ENCODE measurements around the gene TNFRSF14.

The TNFRSF14 gene

GRCh38 chr1:2589431-2590232 is 33.5 kb downstream of the TNFRSF14 start:
- DNase-seq: no peak

DNA sequence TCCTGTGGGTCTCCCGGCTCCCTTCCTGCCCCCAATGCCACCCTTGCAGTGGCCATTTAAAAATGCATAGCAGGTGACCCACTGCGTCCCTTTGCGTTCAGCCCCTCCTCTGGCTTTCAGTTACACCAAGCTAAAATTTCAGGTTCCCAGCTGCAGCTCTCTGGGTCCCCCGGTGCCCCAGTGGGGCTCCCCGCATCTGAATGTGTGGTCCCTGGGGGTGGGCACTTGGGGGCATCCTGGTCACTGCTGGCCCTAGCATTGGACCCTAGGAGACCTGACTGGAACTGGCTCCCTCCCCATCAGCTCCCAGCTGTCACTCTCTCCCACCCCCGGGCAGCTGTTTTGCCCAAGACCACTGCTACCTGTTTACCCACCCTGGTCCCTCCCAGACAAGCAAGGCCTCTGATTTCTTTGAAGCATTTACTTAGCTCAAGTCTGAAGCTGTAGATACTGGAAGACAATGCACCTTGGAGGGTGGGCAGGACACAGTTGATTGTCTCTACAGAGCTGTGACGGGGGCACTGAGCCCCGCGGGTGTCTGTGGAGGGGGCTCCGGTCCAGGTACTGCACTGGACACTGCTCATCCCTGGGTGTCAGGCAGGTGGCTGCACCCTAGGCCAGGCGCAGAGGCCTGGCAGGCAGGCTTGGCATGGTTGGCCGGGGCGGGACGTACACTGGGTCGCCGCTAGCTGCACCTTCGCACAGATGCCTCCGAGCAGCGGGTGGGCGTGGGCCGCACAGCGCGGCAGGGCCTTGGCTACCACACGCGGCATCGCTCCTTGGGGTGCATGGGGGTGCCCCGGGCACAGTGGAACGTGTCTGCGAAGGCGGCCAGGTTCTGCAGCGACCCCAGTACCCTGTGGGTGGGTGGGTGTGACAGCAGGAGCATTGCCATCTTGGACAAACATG is 34.3 kb downstream of the TNFRSF14 start:
- DNase-seq: no peak

DNA sequence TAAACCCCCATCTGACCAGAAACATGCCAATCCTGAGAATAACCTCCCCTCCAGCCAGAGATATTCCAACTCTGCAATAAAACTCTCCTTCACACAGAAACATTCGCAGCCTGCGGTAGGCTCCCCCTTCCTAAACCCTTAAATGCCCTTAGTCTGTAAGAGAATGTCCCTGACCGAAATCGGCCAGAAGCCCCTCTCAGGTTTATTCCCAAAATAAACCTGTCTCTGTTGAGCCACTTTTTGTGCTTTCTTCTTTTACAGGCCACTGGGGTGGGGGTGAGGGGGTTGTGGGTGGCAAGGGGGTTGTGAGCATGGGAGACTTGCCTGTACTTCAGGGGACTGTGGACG is 35.0 kb downstream of the TNFRSF14 start:
- DNase-seq: no peak

GRCh38 chr1:2591581-2592261 is 35.5 kb downstream of the TNFRSF14 start:
- no peak for DNase-seq

DNA sequence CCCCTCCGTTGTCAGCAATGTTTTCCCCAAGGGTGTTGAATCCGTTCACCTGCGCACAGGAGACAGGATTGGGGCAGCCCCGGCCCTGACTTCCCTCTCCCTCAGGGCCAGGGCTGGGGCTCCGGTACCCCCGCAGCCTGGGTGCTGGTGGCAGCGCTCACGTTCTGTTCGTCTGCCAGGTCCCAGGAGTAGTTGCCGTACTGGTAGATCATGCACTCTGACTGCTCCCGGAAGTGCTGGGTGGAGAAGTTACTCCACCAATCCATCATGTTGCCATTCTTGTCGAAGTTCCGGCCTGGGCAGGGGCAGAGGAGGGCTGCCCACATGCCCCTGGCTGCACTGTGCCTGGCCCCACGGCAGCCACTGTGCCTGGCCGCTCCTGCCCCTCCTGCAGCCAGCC is 36.5 kb downstream of the TNFRSF14 start:
- DNase-seq: no peak

DNA sequence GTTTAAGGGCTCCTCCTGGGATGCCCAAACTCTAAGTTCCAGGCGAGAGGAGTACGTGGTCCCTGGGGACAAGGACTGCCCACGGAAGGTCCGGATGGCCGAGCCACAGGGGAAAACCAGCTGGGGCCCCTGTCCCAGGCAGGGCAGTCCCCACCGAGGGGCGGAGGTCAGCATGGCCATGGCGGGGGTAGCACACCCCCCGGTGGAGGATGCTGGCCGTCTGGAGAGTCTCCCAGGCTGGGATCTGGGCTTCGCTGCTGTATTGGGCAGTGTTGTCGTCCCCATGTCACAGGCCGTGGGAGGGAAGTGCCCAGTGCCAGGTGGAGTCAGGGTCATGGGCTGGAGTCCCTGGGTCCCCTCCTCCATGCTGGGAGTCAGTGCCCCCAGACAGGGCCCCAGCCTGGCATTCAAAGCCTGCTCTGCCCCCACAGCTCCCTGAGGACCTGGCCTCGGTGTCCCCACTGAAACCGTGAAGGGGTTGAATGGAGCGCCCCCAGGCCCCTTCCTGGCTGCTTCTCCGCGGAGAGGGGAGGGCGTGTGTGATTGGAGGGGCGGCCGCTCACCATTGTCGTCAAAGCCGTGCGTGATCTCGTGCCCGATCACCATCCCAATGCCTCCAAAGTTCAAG is 37.2 kb downstream of the TNFRSF14 start:
- no peak for DNase-seq

DNA sequence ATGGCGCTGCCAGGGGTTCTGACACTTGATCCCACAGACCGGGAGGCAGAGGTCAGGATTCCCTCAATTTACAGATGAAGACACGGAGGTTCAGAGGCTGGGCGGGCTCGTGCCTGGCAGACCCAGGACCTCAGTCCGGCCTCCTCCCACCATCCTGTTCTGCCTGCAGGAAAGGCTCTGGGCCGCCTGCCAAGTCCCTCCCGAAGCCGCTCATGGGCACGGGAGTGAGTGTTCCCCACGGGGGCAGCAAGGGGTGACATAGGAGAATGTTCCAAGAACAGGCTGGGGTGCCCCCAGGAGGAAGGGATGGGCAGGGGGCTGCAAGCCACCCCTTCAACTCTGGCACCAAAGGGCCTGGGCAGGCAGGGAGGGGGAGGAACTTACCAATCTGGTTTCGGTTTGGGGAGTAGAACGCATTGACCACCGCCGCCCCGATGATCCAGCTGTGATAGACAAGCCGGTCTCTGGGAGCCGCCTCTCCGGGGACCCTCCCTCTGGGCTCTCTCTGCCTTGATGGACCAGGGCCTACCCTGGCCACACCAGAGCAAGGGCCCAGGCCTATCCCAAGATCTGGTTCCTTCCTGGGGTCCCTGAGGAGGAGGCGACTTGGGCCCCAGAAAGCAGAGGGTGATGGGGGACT is 38.0 kb downstream of the TNFRSF14 start:
- no peak for DNase-seq

DNA sequence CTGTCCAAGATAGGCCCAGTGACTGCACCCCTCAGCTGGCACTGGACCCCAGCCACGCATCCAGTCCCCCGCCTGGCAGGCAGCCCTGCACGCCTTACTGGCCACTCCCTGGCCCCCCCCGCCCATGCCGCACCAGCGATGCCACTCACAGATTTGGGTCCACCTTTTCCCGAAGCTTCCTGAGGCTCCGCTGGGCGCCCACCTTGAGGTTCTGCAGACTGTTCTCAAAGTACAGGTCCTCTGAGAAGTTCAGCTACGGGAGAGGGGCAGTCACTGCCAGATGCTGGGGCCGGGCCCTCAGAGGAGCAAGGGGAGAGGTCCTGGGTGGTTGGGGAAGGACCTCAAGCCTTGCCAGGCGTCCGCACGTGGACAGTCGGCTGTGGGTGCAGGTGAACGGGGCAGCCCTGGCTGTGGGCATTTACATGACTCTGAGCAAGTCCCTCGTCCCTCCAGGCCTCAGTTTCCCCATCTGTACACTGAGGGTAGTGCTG is 38.5 kb downstream of the TNFRSF14 start:
- DNase-seq: no peak

- no peak for DNase-seq
Observed at GRCh38 chr1:2595261-2595811, 39.2 kb downstream of the TNFRSF14 start.

DNA sequence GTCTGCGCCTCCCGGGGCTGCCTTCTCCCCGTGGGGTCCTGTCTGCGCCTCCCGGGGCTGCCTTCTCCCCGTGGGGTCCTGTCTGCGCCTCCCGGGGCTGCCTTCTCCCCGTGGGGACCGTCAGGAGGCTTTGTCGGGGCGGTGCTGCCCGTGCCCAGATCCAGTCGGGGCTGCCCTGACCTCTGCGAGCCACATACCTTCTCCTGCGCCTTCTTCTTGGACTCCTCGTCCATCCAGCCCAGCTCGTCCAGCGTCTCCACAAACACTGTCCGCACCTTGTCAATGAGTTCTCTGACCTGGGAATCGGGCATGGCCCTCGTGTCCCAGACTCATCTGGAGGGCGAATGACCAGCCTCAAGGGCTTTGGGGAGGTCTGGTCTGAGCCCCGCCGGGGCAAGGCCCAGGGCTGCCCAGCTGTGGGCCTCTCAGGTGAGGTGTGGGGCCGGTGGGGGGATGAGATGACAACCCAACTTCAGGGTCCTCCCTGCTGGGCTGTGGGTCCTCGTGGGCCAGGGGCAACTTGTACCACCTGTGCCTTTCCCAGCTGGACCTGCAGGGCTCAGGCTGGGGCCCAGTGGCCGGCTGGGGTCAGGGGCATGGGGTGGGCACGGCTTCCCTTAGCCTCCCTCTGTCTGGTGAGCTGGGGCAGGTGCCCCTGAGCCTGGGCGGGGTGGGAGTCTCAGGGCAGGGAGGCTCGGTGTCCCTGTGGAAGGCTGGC is 39.8 kb downstream of the TNFRSF14 start:
- DNase-seq: no peak

GRCh38 chr1:2596530-2597333 is 40.6 kb downstream of the TNFRSF14 start:
- no peak for DNase-seq

DNA sequence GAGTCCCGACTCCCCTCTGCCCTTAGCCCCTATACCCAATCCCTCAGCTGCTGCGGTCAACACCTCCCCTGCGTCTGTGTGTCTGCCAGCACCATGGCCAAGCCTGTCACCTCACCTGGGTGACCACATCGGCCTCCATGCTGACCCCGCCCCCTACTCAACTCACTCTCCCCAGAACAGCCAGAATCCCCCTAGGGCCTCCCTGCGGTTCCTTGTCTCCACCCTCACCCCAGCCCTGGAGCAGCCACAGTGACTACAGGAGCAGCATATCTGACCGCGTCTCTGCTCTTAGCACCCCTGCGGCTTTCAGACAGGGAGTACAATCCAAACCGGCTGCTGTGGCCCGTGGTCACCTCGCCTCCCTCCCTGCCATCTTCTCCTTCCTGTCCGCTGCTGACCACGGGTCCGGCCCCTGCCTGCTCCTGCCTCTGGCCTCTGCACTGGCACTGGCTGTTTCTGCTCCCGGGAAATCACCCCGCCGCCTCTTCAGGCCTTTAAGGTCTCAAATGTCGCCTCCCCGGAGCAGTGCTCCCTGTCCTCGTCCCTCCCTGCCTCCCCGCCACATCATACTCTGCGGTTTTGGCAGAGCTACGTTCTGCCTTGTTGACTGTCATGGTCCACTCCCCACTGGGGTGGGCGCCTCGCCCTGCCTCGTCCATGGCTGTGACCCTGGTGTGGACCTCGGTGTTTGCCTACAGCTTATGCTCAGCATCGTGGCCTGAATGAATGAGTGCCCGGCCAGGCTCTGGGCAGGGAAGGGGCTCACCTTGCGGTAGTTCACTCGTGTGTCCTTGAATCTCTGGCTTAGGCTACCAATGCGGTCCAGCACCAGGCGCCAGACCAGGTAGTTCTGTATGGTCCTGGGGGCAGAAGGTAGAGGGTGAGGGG is 41.5 kb downstream of the TNFRSF14 start:
- no peak for DNase-seq

DNA sequence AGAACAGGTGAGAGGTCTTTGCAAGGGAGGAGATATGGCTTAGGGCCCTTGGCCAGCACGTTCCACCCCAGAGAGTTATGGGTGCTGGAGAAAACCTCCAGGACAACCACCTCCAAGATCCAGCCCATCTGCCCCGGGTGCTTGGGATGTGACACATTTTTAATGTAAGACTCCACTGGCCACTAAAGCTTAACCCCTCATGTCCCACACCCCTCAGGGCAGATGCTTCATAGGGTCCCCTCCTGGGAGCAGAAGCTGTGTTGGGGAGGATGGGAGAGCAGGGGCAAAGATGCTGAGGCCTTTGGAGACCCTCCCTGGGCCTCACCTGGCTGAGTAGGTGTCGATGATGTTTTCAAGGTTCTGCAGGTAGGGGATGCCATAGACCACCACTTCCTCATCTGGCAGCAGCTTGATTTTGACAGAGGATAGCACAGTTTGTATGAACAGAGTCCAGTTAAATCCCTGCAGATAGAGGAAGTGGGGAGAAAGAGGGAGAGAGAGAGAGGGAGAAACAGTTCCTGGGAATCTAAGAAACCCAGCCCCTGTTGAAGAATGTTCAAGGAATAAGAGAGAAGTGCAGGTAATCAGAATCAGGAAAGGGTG is 42.3 kb downstream of the TNFRSF14 start:
- DNase-seq: no peak

DNA sequence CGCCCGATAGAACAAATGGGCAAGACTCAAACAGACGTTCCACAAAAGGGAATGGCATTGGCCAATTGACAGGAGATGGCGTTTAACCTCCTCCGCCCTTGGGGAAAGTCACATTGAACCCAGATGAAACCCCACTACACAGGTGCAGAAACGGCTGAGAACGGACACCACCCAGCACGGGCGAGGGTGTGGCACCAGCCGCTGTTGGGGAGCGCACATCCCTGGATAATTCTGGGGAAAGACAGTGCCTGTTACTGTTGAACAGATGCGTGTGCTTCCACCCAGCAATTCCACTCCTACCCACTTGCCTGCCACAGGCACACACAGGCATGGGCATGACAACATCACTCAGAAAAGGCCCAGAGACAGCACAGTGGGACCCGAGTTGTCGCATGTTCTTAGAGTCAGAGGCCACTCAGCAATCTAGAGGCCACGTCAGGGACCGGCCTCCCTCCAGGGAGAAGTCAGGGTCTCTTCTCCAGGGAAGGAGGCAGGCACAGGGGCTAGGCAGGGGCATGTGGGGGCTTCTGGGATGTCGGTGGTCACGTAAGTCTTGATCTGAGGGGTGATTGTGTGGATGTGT is 45.6 kb downstream of the TNFRSF14 start:
- DNase-seq: no peak

- no peak for DNase-seq
Observed at GRCh38 chr1:2602311-2602835, 46.2 kb downstream of the TNFRSF14 start.

- DNase-seq: no peak
Observed at GRCh38 chr1:2602866-2603520, 46.8 kb downstream of the TNFRSF14 start.

DNA sequence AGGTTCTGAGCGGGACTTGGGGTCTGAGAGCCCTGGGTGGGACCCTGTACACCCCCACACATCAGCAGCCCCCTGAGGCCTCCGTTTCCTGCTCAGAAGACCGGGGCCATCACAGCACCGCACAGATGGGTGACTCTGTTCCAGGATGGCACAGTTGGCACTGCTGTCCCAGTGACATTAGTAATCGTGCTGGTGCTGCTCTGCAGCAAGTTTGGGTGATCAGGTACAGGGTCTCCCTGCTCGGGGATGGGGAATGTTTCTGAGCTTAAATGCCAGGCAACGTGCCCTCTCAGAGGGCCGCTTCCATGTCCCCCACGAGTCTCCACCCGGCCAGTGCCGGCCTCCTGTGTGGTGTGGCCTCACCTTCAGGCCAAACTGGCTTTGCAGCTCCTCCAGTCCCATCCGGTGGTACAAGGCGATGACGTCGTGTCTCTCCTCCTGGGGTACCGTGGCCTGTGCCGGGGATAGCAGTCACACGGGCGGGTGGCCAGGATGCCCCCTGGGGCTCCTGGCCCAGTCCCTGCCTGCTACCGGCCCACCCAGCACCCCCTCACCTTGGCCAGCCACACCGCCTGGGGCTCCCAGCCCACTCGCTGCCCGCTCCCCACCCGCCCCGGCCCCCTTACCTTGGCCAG is 47.5 kb downstream of the TNFRSF14 start:
- DNase-seq: no peak
